22Rv1 (cell line): ENCODE data around the gene SYNPO2.

Experiments
- H3K27ac ChIP-seq: fragments of 450-650 bp; 2 replicates; pipeline ENCODE4 v1.5.1; 2017
- ZFX ChIP-seq: fragments of 450-650 bp; IDR thresholded peaks from 2 replicates; pipeline ENCODE4 v1.6.1; 2017; ENCODE audit warnings: antibody characterized with exemption, borderline replicate concordance
- TF ChIP-seq, protein P1 (sequence below): fragments of 450-650 bp; IDR thresholded peaks from 2 replicates; pipeline ENCODE4 v1.5.1; 2017; ENCODE audit warnings: mild to moderate bottlenecking

Gene SYNPO2

DNA sequence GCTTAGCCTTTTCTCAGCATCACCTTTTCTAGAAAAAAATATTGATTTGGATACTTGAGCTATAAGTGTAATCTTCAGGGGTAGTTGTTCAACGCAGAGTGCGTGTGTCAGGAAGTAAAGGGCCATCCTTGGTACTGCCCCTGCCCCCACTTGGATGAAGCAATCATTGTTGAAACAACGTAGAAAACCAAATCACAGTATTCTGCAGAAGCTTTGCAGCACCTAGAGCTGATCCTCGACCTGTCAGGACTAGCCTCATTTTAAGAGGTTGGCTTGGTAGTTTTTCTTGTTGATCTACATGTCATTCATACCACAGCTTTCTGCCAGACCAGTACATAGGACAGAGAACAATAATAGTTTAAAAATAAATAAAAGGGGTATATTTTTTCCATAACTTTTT lies 181.6 kb downstream of the SYNPO2 start:
- TF ChIP-seq ZFX = no peak
- TF ChIP-seq, protein P1, sequence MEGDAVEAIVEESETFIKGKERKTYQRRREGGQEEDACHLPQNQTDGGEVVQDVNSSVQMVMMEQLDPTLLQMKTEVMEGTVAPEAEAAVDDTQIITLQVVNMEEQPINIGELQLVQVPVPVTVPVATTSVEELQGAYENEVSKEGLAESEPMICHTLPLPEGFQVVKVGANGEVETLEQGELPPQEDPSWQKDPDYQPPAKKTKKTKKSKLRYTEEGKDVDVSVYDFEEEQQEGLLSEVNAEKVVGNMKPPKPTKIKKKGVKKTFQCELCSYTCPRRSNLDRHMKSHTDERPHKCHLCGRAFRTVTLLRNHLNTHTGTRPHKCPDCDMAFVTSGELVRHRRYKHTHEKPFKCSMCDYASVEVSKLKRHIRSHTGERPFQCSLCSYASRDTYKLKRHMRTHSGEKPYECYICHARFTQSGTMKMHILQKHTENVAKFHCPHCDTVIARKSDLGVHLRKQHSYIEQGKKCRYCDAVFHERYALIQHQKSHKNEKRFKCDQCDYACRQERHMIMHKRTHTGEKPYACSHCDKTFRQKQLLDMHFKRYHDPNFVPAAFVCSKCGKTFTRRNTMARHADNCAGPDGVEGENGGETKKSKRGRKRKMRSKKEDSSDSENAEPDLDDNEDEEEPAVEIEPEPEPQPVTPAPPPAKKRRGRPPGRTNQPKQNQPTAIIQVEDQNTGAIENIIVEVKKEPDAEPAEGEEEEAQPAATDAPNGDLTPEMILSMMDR = no peak
- no peak overlapping the region for H3K27ac ChIP-seq

DNA sequence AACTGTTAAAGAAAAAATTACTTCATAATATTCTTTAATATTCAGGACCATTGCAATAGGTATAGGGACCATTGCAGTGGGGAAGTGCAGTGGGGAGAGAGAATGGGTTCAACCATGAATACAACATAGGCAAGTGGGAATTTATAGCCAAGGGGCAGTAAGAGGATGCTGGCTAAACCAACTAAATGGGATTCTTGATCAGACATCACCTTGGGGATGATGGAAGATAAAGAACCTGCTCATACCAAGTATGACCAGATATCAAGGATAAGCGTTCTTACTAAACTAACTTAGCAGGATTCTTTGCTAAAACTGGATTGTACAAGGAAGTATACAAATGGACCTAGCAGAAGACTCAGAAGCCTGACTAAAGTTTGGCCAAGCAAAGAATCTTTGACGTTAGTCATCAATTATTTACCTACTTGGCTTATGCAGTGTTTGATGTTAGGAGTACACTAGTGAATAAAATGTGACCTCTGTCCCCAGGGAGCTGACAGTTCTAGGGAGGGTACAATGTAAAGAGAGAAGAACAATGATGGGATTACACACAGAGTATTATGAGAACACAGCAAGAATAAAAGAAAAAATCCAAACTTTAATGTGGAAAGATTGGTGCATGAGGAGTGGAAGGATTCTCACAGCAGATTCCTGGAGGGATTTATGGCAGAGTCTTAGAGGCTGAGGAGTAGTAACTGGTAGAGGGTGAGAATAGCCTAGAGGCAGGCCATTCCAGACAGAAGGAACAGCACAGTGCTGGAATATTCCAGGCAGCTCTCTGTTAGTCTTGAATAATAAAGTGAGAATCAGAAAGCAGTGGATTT lies 192.3 kb downstream of the SYNPO2 start:
- peak overlapping the region; percentile 33 for H3K27ac ChIP-seq
- TF ChIP-seq, protein P1 = no peak
- no peak for TF ChIP-seq ZFX

DNA sequence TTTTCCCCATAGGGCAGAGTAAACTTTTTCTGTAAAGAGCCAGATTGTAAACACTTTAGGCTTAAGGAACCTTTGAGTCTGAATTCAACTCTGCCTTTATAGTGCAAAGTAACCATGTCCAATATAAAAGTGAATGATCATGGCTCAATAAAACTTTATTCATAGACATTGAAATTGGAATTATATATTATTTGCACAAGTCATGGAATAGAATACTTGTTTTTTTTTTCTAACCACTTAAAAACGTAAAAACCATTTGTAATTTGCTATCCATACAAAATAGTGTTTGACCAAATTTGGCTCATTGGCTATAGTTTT lies 192.8 kb downstream of the SYNPO2 start:
- H3K27ac ChIP-seq = peak overlapping the region; percentile 33
- TF ChIP-seq ZFX = no peak

DNA sequence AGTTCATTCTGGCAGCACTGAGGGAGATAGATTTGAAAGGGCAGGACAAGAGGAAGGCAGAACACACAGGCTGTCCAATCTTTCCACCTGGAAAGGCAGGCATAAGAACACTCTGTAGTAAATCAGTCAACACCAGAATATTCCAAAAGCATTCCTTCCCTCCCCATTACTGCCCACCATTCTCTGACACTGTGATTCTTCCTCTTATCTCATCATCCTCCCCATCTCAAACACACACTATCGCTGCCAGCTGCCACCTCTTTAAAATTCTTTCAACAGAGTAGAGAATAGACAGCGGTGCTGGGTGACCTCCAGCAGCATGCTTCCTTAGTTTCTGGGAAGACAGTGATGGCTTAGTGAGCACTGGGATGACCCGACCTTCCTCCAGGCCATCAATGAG lies 193.3 kb downstream of the SYNPO2 start:
- TF ChIP-seq, protein P1 = no peak
- no peak overlapping the region; the same call in 1 of the 2 replicates for H3K27ac ChIP-seq

DNA sequence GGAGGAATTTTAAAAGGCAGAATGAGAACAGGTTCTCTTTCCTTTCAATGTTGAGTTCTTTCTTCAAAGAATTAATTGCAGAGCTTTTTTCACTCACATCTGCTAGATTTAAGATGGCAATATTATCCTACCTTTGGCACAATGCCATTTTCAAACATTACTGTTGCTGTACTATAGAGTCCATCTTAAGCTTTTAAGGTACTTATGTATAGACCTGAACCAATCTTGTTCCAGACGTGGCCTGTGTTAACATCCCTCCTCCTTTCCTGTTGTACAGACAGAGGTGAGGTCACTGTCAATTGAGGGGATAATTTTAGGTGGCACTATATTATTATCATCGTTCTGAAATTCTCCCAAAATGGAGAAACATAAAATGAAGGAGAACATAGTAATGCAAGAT lies 194.0 kb downstream of the SYNPO2 start:
- no peak overlapping the region for H3K27ac ChIP-seq
- no peak for TF ChIP-seq ZFX
- TF ChIP-seq, protein P1 = no peak

DNA sequence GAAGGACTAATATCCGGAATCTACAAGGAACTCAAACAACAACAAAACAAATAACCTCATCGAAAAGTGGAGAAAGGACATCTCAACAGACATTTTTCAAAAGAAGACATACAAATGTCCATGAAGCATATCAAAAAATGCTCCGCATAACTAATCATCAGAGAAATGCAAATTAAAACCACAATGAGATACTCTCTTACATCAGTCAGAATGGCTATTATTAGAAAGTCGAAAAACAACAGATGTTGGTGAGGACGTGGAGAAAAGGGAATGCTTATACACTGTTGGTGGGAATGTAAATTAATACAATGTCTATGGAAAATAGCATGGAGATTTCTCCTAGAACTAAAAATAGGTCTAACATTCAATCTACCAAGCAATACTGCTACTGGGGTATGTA lies 195.9 kb downstream of the SYNPO2 start:
- H3K27ac ChIP-seq = no peak overlapping the region
- TF ChIP-seq, protein P1 = no peak
- no peak for TF ChIP-seq ZFX

DNA sequence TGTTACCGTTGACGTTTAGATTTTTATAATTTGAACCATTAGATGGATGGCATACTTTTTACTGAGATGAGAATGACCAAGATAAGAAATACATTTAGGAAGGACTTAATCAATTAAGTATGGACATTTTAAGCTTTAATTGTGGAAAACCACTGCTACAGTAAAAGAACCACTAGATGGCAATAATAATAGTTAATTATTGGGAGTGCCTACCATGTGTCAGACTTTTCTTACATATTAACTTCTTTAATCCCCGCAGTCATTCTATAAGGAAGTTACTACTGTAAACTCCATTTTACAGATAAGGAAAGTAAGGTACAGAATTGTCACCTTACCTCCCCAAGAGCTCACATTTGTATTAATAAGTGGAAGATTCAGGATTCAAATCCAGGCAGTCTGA lies 198.5 kb downstream of the SYNPO2 start:
- H3K27ac ChIP-seq = no peak overlapping the region
- TF ChIP-seq, protein P1 = no peak
- no peak for TF ChIP-seq ZFX

DNA sequence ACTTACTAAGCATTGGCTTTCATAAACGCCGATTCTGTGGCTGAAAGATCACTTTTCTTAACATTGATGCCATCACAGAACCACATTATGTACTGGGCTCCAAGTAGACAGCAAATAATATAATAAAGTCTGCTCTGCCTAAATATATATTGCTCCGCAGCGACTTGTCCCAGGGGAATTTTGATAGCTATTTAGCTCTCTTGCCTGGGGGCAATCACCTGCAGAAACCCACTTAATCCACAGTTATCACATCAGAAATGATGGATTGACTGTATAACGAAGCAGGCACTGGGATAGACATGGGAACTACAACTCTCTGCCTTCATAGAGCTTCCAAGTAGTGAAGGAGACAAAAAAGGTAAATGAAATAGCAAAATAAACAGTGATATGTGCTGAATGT lies 199.0 kb downstream of the SYNPO2 start:
- TF ChIP-seq, protein P1 = no peak
- TF ChIP-seq ZFX = no peak
- H3K27ac ChIP-seq = no peak overlapping the region
